Activated CD4-positive, alpha-beta T cell treated with anti-CD3 and anti-CD28 coated beads, Interleukin-2, amount 50 U/mL, for 24 hours (primary cell): ENCODE measurements around the gene XIRP2.

Source experiments
- DNase-seq, 2 donors: peaks; one replicate each; pipeline ENCODE4 v3.0.0-alpha.2; 2020; ENCODE audit warnings: low read depth in 1 of 2, low spot score in 1 of 2

XIRP2 gene, protein sequence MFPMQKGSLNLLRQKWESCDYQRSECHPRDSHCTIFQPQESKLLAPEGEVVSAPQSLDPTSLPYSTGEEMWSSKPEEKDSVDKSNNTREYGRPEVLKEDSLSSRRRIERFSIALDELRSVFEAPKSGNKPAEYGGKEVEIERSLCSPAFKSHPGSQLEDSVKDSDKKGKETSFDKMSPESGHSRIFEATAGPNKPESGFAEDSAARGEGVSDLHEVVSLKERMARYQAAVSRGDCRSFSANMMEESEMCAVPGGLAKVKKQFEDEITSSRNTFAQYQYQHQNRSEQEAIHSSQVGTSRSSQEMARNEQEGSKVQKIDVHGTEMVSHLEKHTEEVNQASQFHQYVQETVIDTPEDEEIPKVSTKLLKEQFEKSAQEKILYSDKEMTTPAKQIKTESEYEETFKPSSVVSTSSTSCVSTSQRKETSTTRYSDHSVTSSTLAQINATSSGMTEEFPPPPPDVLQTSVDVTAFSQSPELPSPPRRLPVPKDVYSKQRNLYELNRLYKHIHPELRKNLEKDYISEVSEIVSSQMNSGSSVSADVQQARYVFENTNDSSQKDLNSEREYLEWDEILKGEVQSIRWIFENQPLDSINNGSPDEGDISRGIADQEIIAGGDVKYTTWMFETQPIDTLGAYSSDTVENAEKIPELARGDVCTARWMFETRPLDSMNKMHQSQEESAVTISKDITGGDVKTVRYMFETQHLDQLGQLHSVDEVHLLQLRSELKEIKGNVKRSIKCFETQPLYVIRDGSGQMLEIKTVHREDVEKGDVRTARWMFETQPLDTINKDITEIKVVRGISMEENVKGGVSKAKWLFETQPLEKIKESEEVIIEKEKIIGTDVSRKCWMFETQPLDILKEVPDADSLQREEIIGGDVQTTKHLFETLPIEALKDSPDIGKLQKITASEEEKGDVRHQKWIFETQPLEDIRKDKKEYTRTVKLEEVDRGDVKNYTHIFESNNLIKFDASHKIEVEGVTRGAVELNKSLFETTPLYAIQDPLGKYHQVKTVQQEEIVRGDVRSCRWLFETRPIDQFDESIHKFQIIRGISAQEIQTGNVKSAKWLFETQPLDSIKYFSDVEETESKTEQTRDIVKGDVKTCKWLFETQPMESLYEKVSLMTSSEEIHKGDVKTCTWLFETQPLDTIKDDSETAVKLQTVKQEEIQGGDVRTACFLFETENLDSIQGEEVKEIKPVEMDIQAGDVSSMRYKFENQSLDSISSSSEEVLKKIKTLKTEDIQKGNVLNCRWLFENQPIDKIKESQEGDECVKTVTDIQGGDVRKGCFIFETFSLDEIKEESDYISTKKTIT (N-terminal part only)

GRCh38 chr2:166888180-166888579, at the start of gene XIRP2:
Gene XIRP2 (plus strand): TSS chr2:166888480. CDS start chr2:166903483, 15,003 bp downstream.
- DNase-seq: no peak

DNA sequence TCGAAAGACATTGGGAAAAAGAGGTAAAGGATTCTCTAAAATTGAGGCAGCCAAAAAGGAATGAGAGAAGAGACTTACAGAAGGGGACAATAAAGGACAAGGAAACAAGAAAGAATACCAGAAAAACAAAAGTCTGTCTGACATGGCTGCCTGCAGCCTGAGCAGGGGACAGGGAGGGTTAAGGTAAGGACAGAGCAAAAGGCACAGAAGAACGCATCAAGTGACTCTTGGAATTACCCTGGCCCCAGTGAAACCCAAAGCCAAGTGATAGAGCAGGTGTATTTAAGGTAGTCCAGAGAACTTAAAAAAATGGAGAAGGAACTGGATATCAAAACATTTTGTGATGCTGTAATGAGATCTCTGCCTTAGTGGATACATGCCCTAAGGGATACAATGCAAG, 47.1 kb upstream of the XIRP2 start:
- no peak for DNase-seq

DNA sequence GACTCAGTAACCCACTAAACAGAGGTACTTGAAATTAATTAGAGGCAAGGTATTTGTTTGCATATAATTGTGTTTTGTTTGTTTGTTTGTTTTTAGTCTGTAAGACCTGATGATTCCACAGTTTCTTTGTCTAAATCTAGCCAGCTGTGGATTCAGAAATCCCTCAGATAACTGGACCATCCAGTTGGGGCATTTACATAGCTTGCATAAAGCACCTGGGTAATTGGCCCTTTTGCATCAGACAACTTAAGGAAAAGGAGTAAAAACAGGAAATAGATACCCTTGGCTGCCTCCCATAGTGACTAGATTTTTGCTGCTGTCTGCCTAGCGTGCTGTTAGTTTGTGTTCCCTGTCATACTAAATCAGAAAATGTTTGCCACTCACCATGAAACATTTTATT, 46.6 kb upstream of the XIRP2 start:
- DNase-seq: no peak

DNA sequence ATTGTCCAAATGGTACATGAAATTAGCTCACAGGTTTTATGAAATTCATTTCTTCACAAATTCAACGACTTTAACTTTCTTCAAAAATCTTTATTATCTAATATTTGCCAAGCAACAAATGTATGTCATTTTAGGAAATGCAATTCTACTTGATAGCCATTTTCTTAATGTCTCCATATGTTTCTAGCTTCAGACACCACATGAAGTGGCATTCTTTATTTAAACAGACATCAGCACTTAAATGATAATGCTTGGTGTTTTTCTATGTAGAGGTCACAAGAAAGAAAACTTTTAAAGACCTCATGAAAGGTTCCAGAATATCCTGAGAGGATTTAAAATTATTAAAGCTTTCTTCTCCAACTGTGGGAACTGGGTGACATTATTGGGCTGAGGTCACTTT, 44.2 kb upstream of the XIRP2 start:
- no peak for DNase-seq

DNA sequence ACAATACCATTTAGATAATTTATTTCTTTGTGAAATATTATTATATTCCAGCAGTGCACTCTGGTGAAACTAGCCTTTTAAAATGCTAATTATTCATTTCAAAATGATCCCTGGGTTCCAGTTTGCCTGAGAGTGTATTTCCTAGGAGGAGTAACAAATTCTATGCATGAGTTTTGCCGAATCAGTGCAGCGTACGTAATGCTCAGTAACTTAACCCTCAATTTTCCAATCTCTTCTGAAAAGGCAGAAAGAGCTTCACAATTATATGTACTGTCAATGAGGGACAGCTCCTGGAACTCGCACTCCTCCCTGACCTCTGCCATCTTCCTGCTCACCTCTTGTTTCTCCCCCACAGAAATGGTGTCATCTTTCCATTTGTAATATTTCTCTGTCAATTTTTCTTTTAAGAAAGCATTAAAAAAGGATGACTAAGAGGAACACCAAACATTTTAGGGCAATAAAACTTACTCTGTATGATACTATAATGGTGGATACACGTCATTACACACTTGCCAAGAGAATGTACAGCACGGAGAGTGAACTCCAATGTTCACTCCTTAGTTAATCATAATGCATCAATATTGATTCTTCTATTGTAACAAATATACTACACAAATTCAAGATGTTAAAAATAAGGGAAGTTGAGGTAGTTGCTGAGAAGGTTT, 25.7 kb upstream of the XIRP2 start:
- DNase-seq: no peak

GRCh38 chr2:166867874-166868514, 20.3 kb upstream of the XIRP2 start:
- no peak for DNase-seq

DNA sequence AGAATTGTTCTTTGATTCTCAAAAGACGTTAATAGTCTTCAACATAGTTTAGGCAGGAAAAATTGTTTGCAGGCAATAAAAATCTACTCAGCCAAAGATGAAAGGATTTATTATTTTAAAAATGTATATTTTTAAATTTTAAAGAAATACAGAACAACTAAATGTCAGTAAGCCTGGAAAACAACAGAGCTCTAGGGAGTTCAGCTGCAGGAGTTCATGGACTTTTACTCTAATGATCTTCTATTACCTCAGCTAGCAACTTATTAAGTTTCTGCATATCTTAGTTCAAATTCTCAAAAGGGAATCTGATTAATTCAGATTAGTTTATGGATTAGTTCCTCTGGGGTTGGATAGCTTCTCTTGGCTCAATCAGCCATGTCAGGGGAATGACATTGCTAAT, 17.9 kb upstream of the XIRP2 start:
- DNase-seq: no peak

DNA sequence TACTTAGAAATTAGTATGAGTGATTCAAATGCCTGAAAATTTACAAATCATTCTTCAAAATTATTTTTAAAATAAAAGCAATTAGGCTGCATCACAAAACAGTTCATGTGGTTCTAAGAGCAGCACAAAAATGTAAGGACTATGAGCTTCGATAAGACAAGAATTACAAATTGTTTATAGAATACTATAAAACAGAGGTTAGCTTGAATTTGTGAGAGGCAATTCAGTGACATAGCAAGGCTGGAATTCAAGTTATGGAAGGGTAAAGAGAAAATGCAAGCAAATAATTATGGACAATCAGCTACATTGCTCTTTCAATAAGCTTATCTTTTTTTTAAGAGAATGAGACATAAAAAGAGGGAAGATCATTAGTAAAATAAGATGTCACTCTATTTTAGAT, 7.1 kb upstream of the XIRP2 start:
- DNase-seq: no peak

GRCh38 chr2:166882851-166883250, 5.4 kb upstream of the XIRP2 start:
- no peak for DNase-seq

DNA sequence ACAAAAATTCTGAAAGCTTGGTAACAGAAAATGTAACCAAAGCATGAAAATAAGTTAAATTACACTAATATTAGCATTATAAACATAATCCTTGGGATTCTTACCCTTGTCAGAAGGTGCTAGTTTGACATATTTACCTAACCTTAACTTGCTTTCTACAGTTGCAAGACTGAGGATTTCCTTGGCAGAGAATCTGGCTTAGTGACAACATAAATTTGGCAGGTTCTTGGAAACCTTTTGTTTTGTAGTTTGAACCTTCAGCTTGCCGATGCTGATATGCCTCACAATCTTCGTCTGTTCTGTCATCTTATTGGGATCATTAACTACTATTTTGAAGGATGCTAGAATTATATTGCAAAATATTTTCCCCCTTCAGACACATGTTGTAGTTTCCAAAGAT, 3.4 kb downstream of the XIRP2 start:
- no peak for DNase-seq

GRCh38 chr2:166892397-166892796, 4.1 kb downstream of the XIRP2 start:
- no peak for DNase-seq

GRCh38 chr2:166895243-166895642, 7.0 kb downstream of the XIRP2 start:
- DNase-seq: no peak

- DNase-seq: no peak
Measured at GRCh38 chr2:166897666-166898065, 9.4 kb downstream of the XIRP2 start.

GRCh38 chr2:166899676-166900075, 11.4 kb downstream of the XIRP2 start:
- no peak for DNase-seq

DNA sequence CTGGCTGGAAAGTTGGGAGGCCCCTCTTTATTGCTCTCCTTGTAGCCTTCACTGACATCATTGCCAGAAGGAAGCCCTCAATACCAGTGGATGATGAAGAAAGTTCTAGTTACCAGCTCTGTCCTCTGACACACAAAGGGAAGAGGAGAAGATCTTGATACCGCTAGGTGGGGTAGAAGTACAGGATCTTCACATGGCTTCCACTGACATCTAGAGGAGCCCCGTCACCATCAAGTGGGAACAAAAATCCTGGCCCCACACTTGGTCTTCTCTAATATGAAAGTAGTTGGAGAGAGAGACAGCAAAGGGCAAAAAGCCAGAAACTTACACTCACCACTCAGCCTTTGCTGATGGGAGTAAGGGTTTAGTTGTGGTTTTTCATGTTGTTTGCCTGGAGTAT, 12.4 kb downstream of the XIRP2 start:
- DNase-seq: no peak

- no peak for DNase-seq
Measured at GRCh38 chr2:166901336-166901735, 13.1 kb downstream of the XIRP2 start.

- DNase-seq: no peak
Measured at GRCh38 chr2:166916987-166917386, 28.7 kb downstream of the XIRP2 start.

DNA sequence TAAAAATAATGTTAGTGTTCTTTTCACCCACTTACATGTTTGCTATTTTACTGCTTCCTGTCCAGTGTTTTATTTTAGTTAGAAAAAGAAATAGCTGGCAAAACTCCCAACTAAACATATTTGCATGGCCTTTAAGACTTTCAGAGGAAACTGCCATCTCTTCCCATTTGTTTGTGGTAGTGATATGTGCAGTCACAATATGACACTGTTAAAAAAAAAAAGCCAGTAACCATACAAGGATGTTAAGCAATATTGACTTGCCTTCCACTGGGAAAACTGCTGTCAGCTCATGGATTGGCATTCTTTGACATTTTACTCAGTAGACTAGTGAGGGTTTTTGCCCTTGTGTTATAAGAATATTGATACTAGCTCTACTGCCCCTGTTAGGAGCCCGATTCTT, 29.1 kb downstream of the XIRP2 start:
- no peak for DNase-seq

- DNase-seq: no peak
Measured at GRCh38 chr2:166921261-166921896, 33.1 kb downstream of the XIRP2 start.

DNA sequence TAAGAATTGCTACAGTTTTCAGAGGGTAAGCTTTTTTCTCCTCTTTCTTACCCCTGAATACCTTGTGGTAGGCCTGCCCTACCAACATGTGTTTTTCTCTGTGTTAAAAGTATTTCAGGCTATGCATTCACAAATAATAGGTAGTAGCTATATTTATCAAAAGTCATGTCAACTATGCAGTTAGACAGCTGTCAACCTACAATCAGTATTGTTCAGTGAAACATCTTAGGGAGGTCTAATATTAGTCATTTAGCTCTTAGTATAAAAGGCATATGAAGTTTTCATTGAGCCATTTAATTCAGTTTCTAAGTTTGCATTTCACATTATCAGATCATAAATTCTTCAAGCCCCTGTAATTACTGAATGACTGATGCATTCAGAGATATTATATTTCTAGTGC, 36.7 kb downstream of the XIRP2 start:
- no peak for DNase-seq
